Measurements from ENCODE around the gene PLPP3. TPM values are rescaled to one million over a fixed set of nuclear protein-coding genes. Genes with fewer than 3 reads are reported as not detected.
"Not testable (repeated sequence)": the region's sequence is repeated elsewhere in the genome, so short reads cannot be mapped to it uniquely, and the experiment has no call there.

PLPP3 gene
- total and polyA plus RNA-seq, 2 experiments from 2014 or later = 41.9 to 61.9 TPM

DNA sequence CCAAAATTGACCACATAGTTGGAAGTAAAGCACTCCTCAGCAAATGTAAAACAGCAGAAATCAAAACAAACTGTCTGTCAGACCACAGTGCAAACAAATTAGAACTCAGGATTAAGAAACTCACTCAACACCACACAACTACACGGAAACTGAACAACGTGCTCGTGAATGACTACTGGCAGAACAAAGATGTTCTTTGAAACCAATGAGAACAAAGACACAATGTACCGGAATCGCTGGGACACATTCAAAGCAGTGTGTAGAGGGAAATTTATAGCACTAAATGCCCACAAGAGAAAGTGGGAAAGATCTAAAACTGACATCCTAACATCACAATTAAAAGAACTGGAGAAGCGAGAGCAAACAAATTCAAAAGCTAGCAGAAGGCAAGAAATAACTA is 31.4 kb upstream of the PLPP3 start:
- not testable (repeated sequence) for H2AFZ ChIP-seq; H3K4me2 ChIP-seq; H3K36me3 Mint-ChIP-seq (ENCODE audit: low read depth); H3K27ac ChIP-seq (ENCODE audit: low read depth); H3K4me1 Mint-ChIP-seq; H3F3A ChIP-seq (replicated peaks; ENCODE audit: low read depth); H3K79me2 ChIP-seq (replicated peaks; ENCODE audit: insufficient read depth); H3K27me3 ChIP-seq (ENCODE audit: insufficient read depth); H3K27me3 Mint-ChIP-seq (ENCODE audit: insufficient read depth, low read depth, poor library complexity); H3K4me3 ChIP-seq; H3K4me1 ChIP-seq (ENCODE audit: insufficient read depth); H3K4me3 Mint-ChIP-seq; H3K27ac Mint-ChIP-seq; H3K36me3 ChIP-seq (ENCODE audit: insufficient read depth); DNase-seq (ENCODE audit: low spot score); H4K20me1 ChIP-seq (replicated peaks; ENCODE audit: insufficient read depth); ATAC-seq; H3K9me2 ChIP-seq (ENCODE audit: insufficient read depth)
- H3K9me3 Mint-ChIP-seq = peaks cover 26% of the 10 kb centered on the region

DNA sequence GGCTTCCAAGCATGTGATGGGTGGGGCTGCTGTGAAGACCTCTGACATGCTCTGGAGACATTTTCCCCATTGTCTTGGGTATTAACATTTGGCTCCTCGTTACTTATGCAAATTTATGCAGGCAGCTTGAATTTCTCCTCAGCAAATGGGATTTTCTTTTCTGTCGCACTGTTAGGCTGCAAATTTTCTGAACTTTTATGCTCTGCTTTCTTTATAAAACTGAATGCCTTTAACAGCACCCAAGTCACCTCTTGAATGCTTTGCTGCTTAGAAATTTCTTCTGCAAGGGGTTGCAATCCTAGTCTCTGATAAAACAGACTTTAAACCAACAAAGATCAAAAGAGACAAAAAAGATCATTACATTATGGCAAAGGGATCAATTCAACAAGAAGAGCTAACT is 30.7 kb upstream of the PLPP3 start:
- not testable (repeated sequence) for H3K4me1 Mint-ChIP-seq; H4K20me1 ChIP-seq (replicated peaks; ENCODE audit: insufficient read depth); DNase-seq (ENCODE audit: low spot score); H3K4me1 ChIP-seq (ENCODE audit: insufficient read depth); H3K9me2 ChIP-seq (ENCODE audit: insufficient read depth); H3K27me3 Mint-ChIP-seq (ENCODE audit: insufficient read depth, low read depth, poor library complexity); H3K27me3 ChIP-seq (ENCODE audit: insufficient read depth); H3K79me2 ChIP-seq (replicated peaks; ENCODE audit: insufficient read depth); H2AFZ ChIP-seq; H3F3A ChIP-seq (replicated peaks; ENCODE audit: low read depth); ATAC-seq; H3K27ac ChIP-seq (ENCODE audit: low read depth); H3K4me3 Mint-ChIP-seq; H3K27ac Mint-ChIP-seq; H3K4me3 ChIP-seq; H3K36me3 ChIP-seq (ENCODE audit: insufficient read depth); H3K4me2 ChIP-seq; H3K36me3 Mint-ChIP-seq (ENCODE audit: low read depth)
- peaks cover 26% of the 10 kb centered on the region for H3K9me3 Mint-ChIP-seq

DNA sequence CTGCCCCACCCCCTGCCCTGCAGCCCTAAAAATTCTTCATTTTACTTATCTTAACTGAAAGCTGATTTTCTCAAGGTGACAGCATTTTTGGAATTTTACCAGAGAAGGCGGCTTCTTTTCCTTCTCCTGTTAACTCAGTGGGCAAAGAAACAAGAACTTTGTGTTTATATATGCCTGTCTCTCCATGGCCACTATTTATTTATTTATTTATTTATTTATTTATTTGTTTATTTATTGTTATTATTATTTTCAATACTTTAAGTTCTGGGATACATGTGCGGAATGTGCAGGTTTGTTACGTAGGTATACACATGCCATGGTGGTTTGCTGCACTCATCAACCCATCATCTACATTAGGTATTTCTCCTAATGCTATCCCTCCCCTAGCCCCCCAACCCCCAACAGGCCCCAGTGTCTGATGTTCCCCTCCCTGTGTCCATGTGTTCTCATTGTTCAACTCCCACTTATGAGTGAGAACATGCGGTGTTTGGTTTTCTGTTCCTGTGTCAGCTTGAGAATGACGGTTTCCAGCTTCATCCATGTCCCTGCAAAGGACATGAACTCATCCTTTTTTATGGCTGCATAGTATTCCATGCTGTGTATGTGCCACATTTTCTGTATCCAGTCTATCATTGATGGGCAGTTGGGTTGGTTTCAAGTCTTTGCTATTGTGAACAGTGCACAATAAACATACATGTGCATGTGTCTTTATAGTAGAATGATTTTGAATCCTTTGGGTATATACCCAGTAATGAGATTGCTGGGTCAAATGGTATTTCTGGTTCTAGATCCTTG is 16.2 kb upstream of the PLPP3 start:
- H3K4me1 Mint-ChIP-seq; H3K79me2 ChIP-seq (replicated peaks; ENCODE audit: insufficient read depth); H4K20me1 ChIP-seq (replicated peaks; ENCODE audit: insufficient read depth); H3K36me3 Mint-ChIP-seq (ENCODE audit: low read depth); H3F3A ChIP-seq (replicated peaks; ENCODE audit: low read depth); H3K27ac Mint-ChIP-seq; DNase-seq (ENCODE audit: low spot score); H3K27ac ChIP-seq (ENCODE audit: low read depth); H2AFZ ChIP-seq; H3K36me3 ChIP-seq (ENCODE audit: insufficient read depth); ATAC-seq; H3K27me3 Mint-ChIP-seq (ENCODE audit: insufficient read depth, low read depth, poor library complexity); H3K4me1 ChIP-seq (ENCODE audit: insufficient read depth); H3K27me3 ChIP-seq (ENCODE audit: insufficient read depth); H3K4me3 Mint-ChIP-seq; H3K9me3 Mint-ChIP-seq; H3K9me2 ChIP-seq (ENCODE audit: insufficient read depth); H3K4me2 ChIP-seq; H3K4me3 ChIP-seq: not testable (repeated sequence)

DNA sequence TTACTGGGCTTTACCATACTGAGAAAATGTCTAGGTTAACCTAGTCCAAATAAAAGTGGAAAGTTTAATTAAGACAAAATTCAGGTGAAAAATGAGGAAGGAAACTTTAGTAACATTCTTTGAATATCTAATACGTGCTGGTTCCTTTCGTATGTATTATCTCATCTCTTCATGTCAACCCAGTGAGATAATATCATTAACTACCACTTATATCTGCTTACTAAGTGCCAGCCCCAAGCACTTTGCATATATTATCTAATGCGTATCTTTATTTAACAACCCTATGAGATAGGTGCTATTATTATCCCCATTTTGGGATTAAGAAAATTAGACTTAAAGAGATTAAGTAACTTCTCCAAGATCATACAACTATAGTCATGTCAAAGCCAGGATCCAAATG is 12.5 kb upstream of the PLPP3 start:
- Mint-ChIP-seq H3K4me1 (no peaks in the 10 kb centered on the region), H3K27ac (no peak overlapping the region), H3K27me3 (ENCODE audit: insufficient read depth, low read depth, poor library complexity) (peaks cover 2% of the 10 kb centered on the region), H3K9me3 (peaks cover 10% of the 10 kb centered on the region; the same call in 2 of the 3 replicates), H3K36me3 (ENCODE audit: low read depth) (peaks cover 3% of the 10 kb centered on the region; the same call in 2 of the 3 replicates), H3K4me3 (no peak overlapping the region)
- Histone ChIP-seq H4K20me1 (replicated peaks; ENCODE audit: insufficient read depth) (no peaks in the 10 kb centered on the region), H2AFZ (no peak overlapping the region), H3F3A (replicated peaks; ENCODE audit: low read depth) (no peaks in the 10 kb centered on the region), H3K4me1 (ENCODE audit: insufficient read depth) (no peaks in the 10 kb centered on the region), H3K27me3 (ENCODE audit: insufficient read depth) (no peaks in the 10 kb centered on the region), H3K4me3 (no peak overlapping the region), H3K27ac (ENCODE audit: low read depth) (no peak overlapping the region), H3K36me3 (ENCODE audit: insufficient read depth) (no peaks in the 10 kb centered on the region), H3K4me2 (no peak overlapping the region), H3K79me2 (replicated peaks; ENCODE audit: insufficient read depth) (no peaks in the 10 kb centered on the region), H3K9me2 (ENCODE audit: insufficient read depth) (no peaks in the 10 kb centered on the region)
- ATAC-seq (no peak), DNase-seq (ENCODE audit: low spot score) (no peak)
- no peak for TF ChIP-seq NANOG (IDR thresholded peaks at IDR 0.05; ENCODE audit: borderline replicate concordance)
- no peak for TF ChIP-seq POLR2AphosphoS5 (IDR thresholded peaks at IDR 0.05; ENCODE audit: low read depth)
- no peak for TF ChIP-seq EZH2 (IDR thresholded peaks at IDR 0.05; ENCODE audit: low read depth, unreplicated experiment)
- TF ChIP-seq, protein P1, sequence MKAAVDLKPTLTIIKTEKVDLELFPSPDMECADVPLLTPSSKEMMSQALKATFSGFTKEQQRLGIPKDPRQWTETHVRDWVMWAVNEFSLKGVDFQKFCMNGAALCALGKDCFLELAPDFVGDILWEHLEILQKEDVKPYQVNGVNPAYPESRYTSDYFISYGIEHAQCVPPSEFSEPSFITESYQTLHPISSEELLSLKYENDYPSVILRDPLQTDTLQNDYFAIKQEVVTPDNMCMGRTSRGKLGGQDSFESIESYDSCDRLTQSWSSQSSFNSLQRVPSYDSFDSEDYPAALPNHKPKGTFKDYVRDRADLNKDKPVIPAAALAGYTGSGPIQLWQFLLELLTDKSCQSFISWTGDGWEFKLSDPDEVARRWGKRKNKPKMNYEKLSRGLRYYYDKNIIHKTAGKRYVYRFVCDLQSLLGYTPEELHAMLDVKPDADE (IDR thresholded peaks at IDR 0.05) = no peak
- TF ChIP-seq, protein P2, sequence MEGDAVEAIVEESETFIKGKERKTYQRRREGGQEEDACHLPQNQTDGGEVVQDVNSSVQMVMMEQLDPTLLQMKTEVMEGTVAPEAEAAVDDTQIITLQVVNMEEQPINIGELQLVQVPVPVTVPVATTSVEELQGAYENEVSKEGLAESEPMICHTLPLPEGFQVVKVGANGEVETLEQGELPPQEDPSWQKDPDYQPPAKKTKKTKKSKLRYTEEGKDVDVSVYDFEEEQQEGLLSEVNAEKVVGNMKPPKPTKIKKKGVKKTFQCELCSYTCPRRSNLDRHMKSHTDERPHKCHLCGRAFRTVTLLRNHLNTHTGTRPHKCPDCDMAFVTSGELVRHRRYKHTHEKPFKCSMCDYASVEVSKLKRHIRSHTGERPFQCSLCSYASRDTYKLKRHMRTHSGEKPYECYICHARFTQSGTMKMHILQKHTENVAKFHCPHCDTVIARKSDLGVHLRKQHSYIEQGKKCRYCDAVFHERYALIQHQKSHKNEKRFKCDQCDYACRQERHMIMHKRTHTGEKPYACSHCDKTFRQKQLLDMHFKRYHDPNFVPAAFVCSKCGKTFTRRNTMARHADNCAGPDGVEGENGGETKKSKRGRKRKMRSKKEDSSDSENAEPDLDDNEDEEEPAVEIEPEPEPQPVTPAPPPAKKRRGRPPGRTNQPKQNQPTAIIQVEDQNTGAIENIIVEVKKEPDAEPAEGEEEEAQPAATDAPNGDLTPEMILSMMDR (conservative IDR thresholded peaks at IDR 0.05; ENCODE audit: low read depth in 2 of 2) = no peak
- TF ChIP-seq EZH2phosphoT487 (IDR thresholded peaks at IDR 0.05; ENCODE audit: unreplicated experiment) = no peak
- no peak for TF ChIP-seq JUNB (IDR thresholded peaks at IDR 0.05; ENCODE audit: unreplicated experiment)
